Activated T-cell treated with anti-CD3 and anti-CD28 coated beads, Interleukin-2, amount 50 U/mL, for 48 hours (primary cell): ENCODE results near the gene SIAE.

Experiments used
- DNase-seq, 2 experiments: peaks; one replicate each; pipeline ENCODE4 v3.0.0-alpha.2; 2020

Gene SIAE

DNA sequence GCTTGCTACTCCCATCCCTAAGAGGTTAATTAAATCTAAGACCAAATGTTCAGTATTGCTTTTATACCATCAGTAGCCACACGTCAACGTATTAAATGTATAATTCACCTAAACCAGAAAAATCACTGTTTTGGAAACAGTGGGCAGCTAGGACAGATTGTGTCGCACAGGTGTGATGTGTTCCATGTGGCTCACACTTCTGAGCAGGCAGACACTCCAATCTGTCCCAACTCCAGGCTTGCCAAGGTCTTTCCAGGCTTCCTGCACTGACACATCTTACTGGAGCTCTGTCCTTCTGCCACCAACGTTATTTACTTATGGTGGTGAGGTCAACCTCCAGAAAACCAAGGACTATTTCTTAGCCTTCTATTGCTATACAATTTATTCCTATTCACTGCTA is 11.4 kb downstream of the SIAE start:
- DNase-seq: no peak

DNA sequence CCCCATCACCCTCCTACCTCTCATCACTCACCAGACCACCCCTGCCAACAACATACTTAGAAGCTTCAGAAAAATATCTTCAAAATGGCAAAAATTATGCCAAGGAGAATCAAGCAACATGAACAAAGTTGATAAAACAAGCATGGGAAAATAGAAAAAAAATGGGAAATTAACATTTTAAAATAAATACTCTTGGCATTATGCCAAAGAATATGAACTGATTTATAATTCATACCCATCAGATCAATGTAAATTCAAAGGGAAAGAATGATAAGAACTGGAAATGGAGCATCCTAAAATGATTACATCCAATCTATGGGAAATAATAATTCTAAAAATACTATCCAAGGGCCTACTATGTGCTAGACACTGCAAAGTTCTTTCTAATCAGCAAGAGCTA is 12.0 kb downstream of the SIAE start:
- no peak for DNase-seq

DNA sequence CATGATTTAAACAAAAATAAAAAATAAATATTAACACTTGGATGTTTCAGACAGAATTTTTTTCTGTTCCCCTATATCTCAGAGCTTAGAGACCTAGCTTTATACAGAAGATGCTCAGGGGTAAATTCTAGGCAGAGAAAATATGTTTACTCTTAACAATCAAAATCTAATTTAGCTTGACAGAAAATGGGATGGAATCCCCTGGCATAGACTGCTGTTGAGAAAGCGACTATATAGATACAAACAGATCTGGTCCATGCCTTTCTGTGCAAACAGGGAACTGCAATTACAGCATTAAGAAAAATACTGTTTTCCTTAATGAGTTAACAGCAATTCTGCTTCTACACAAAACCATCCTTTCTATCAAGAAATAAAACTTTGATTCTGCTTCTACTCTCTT is 14.6 kb downstream of the SIAE start:
- DNase-seq: no peak

DNA sequence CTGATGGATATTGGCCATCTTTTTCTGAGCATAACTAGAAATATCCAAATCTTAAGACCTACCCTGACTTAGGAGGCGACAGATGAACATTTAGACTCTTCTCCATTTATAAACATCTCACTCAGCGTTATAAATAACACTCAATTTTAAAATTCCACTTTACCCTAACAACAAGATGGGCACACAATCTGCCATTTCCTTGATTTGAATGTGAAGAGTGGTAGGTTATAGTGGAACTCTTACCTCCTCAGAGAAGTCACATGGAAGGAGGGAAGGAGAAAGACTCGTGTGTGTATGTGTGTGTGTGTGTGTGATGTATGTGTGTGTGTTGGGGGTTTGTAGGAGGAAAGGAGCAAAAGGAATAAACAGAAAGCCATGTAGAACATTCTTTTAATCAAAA is 15.0 kb downstream of the SIAE start:
- no peak for DNase-seq

DNA sequence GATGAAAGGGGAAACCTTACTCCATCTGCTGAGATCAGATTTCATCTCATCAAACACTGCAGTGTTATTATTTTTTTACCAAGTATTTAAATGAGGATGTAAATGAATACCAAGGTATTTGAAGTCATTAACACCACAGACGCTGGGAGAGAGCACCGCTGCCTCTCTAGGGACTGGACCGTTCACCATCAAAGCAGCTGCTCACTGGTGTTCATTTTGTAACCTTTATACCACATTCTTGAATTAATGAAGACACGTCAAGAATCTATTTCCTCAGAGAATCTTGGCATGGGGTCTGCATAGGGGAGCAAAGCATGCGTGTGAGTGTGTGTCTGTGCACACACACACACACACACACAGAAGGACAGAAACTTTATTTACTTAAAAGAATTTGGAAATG is 15.6 kb downstream of the SIAE start:
- no peak for DNase-seq

DNA sequence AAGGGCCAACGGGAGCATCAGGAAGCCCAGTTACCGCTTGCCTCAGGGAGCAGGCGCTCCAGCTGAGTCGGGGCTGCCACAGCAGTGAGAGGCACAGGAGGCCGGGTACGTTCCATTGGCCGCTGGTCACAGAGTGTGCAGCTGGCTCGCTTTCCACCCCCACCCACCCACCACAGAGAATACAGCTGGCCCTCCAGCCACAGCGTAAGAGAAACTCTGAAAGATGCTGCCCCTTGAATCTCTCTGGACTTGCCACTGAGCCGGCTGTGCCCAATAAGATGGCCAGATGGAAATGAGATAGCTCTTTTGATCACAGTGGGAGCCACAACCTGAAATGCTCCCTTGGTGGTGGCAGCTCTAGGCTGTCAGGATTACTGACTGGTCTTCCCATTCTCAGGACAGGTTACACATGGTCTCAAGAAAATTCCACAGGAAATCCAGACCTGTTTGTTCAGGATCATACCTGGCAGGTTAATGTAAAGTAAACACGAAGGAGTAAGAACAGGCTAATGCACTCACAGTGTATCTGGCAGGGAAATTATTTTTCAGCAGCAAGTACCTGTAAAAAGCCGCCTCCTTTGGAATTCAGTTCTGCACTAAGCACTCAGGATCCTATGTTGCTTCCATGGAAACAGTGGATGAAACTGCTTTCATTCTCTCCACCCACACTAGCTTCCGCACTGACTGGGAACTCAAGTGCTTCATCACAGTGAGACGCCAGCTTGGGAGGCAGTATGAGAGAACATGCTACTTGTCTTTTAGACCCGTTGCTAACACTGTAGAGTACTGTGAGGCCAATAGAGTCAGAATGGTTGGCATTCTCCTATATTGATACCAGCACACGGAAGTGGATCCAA is 16.5 kb downstream of the SIAE start:
- DNase-seq: no peak

DNA sequence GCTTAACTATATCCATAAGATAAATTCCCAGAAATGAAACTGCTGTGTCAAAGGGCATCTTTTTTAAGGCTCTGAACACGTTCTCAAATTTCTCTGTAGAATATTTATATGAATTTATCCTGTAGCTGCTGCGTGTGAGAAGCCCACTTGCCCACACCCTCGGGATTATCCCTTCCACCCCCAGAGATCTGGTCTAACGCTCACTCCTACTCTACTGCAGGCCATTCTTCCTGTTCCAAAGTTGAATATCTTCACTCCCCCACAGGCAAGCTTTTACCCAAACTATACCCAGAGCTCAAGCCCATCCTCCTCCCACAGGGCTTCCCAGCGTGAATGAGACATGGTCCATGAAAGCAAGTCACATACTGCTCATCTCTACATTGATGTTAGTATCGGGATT is 24.9 kb downstream of the SIAE start:
- DNase-seq: no peak

DNA sequence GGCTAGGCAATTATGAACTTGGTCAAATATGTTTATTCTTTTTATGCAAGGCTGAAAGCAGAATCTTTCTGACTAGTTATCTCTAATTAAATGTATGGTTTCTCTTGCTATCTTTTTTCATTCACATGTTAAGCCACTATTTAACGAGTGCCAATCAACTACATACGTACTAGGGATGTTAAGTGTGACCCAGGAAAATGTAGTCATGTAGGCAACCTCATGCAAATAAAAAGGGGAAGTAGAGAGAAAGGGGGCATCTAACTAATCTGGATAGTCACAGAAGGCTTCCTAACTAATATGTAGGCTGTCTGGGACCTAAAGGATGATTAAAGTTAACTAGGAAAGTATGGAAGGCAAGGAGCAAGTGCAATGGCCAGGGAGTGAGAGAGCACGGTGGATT is 27.4 kb downstream of the SIAE start:
- DNase-seq: no peak

DNA sequence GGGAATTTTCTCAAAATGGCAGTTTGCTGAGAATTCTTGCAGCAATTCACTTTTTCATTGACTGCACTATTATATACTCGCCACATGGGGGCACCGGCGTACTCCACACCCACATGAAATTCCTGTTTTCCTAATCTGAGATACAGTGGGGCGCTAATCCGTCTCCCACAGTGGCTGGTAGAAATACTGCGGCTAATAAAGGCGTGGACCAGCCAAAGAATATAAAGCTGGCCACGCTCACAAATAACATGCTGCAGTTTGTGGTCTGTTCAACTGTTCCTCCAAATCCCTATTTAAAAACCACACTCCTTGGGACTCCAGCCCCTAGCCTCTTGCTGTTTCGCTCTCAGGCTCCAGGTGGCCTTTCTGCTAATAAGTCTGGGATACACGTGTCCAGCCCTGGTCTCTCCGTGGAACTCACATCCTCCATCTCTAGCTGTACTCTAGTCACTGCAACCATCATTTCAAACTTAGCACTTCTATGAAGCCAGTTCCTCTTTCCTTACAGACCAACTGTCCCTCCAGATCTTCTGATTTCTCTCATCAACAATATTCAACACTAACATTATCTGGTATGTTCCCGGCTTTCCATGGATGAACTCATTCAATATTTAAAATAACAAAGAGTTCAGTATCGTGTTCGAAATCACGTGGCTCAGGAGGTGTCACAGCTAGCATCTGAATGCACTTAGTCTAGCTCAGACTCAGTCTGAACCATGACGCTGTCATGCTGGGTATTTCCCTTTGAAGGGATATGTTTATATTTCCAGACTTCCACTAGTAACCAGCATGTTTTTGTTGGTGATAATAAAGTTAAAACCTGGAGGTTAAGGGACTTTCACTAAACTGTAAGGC is 28.9 kb downstream of the SIAE start:
- peak; percentile 27 to 39 for DNase-seq

DNA sequence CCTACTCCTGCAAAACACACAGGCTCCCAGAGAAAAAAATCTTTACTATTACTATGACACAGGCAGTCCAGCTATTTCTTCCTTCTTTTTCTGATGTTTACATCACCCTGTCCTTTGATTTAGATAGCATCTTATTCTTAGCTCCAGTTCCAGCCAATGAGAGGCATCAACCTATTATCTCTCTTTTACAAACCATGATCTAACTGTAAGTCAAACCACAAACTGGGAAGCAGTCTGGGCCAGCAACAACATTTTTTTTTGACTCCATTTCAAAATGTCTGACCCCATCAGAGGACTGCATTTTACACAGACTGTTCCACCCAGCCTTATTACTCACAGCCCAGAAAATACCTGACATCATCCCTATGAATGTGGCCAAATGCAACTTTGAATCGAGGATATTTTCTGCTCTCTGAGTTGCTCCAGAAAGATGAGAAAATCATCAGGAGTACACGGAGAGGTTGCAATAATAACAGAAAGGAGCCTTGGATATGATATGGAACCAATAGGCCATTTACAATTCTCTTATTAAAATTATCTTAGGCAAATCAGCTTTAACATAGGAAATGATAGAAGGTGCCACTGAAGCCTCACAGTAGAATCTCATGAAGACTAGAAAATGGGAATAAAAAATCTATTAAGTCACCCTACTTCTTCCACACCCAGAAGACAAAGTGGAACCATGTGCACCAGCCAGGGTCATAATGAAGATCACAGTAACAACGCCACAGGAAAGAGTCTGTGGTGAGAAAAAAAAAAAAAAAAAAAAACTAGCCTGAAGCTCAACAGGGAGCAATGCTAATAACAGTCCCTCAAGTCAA is 29.7 kb downstream of the SIAE start:
- DNase-seq: no peak

DNA sequence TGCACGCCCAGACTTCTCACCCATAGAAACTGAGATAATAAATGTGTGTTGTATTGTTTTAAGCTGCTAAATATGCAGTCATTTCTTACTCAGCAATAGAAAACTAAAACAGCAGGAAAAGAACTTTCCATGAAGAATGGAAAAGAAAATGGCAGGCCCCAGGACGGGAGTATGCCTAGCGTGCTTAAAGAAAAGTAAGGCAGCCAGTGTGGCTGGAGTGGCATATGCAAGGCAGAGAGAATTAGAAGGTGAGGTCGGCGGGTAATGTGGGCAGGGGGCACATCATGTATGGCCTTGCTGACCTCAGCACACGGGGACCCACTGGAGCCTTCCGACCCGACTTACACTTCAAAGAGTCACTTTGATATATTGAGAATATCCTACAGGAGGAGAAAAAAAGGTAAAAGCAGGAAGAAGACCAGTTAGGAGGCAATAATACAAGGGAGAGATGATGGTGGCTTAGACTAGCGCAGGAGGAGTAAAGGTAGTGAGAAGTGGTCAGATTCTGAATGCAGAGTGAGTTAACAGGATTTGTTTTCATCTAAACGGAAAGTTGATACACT is 30.4 kb downstream of the SIAE start:
- no peak for DNase-seq

DNA sequence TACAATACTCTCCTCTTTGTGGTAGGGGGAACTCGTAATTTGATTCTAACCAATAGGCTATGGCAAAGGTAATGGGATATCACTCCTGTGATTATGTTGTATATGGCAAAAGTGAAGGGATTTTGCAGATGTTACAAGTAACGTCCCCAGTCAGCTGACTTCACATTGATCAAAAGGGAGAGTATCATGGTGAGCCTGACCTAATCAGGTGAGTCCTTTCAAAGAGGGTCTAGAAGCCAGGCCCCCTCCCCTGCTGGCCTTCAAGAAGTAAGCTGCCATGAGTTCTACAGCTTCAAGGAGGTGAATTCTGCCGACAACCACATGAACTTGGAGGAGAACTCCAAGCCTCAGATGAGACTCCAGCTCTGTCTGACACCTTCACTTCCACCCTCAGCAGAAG is 30.9 kb downstream of the SIAE start:
- no peak for DNase-seq

DNA sequence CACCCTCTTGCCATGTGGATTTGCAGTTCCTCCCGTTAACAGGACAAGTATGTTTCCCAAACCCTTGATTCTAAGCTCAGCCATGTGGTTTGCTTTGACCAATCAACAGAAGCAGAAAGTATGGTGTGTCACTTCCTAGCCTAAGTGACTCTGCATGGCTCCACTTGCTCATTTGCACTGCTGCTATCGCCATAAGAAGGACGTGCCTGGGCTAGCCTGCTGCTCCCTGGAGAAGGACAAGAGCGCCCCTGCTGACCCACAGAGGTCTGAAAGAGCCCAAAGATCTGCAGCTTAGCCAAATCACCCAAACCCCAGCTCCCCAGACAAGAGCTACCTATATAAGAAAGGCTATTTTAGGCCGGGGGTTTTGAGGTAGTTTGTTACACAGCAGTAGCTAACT is 32.9 kb downstream of the SIAE start:
- no peak for DNase-seq

DNA sequence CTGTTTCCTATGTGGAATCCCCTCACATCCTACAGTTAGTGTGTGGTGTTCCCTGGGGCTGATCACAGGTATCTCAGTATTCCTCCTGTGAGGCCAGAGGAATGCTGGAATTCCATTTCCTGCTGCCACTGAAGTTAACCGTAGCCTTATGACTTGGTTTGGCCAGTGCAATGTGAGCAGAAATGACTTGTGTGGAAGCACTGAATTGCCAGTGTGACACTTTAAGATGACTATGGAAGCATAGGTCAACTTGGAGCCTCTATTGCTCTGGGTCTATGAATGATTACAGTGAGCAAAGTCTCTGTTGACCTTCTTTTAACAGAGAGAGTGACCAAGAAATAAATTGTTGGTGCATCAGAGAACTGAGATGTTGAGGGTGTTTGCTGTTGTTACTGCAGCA is 34.4 kb downstream of the SIAE start:
- DNase-seq: no peak

DNA sequence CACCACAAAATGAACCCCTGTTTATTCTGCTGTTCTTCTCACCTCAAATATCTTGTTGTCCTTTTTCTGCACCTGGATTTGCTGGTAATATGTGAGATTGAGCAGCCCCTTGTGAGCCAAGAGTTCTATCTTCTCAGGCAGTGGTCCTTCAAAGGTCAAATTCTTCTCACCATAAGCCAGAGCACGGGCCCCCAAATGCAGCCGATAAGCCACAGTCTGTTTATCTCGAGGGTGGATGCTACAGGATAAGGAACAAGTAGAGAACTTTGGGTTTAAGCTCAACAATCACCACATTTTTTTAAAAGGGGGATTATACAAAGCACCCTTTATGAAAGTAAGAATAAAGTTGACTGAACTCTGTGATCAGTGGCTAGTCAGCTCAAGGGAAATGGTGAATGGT is 35.0 kb downstream of the SIAE start:
- no peak for DNase-seq

DNA sequence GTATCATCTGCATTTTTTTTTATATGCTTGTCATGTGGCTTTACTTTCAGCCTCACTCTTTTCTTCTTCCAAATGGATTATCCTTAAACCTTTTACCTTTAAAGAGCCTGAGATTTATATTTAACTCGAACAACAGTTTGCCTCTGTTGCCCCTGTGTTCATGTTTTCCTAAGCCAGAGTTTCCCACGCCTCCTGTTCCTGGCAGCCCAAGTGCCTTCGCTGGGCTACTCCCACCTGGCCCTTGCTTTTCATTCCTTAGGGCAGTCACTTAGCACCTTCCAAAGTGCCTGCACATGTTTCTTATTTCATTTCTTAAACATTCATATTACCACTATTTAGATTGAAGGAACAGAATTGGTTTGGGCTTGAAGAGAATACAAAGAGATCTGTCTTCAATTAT is 37.6 kb downstream of the SIAE start:
- DNase-seq: no peak

DNA sequence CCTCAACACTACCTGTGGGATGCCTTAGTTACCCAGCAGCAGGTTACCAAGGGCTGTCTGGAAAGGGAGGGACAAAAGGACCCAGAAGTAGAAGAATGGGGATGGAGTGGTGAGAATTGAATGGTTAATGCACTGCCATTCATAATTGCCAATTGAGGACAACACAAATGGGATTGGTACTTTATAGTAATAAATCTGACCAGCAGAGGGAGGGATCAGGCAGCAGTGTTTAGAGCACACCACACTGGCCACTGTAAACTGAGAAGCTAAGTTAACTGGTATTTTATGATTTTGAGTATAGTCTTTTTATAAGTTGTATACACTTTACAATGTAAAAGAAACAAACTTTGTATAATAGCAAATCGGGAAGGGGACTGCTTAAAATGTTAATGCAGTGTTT is 40.2 kb downstream of the SIAE start:
- no peak for DNase-seq

DNA sequence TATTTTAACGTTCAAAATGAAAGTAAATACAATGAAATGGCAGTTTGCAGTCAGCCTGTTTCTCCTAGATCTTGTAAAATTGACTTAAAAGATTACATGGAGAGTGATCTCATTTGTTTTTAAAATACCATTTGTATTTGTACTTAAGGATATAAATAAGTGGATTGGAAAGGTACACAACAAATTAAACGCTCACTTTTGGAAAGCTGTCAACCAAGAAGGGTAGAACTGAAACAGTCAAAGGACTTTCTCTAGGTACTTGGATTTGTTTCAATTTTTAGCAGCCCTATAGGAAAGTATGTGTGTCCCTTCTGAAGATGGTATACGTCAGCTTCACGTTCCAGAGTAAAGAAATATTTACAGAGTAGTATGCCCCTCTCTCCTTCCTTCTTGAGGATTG is 43.6 kb downstream of the SIAE start:
- no peak for DNase-seq

DNA sequence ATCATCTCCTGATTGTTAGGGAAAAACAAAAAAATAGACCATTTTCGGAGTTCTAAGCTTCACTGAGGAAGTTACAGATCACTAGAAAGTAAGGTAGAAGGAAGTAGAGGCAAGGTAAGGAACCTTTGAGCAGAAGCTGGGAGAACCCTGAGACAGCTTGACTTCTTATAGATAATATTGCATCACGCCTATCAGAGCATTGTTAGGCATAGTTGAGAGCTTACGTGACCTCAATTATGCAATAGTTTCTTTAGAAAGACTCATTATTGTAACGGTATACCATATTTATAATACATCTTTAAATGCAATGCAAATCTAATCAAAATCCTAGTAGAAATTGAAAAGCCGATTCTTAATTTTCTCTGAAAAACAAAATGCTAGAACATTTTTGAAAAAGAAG is 46.0 kb downstream of the SIAE start:
- DNase-seq: no peak

DNA sequence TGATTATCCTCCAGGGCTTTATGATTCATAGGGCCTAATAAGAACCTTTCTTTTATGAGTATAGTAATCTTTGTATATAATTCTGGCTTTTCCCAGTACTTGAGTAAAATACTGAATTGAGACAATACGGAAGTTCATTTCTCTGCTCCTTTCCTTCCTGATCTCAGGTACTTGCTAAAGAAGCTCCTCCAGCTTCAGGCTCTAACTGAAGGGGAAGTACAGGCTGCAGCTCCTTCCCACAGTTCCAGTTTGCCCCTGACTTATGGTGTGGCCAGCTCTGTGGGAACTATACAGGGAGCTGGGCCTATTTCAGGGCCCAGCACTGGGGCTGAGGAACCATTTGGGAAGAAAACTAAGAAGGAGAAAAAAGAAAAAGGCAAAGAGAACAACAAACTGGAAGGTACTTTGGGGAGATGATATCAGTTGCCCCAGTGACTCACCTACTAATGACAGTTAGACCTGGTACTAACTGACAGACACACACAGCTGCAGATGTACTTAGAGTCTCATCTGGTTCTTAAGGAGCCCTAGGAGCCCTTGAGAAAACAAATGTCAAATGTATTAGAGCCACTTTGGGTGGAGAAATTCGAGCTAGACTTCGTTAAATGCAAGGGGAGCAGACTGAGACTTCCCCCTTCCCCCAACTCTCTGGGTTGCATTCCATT is 47.9 kb downstream of the SIAE start:
- DNase-seq: no peak

DNA sequence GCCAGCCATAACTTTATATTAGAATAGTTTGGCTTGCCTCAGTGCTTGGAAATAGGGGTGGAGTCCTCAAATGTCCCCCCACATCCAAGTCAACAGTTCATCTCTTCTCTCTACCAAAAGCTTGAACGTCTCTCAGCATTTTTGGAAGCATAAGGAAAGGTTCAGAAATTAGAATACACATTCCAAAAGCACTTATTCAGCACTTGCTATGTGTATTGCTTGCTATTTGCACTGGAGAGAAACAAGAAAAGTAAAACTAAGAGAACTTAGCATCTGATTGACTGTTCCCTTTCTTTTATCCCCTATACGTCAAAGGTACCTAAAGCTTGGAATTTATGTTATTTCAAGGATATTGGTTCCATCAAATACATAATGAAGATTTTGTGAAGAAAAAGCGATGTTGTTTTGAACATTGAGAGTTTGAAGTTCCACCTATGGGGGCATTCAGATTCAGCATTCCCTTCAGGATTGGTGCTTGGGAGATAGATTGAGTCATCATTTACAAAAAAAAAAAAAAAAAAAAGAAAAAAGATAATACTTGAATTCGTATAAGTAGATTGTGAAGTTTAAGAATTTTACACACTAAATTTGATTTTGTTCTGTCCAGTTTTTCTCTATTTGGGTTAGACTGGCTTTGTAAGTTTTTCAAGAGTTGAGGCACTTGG is 49.5 kb downstream of the SIAE start:
- no peak for DNase-seq
